NCI-H2171 treated with DMSO at 0.1 percent for 48 hours (cell line): ENCODE results near the gene C4BPA.
A peak's percentile ranks its signal among the peaks of the same experiment; 100 is the strongest.

ENCODE experiments used
- DNase-seq: peaks from one replicate; lab custom pipeline; 2025; lab: John Stamatoyannopoulos, UW

Gene C4BPA

GRCh38 chr1:207103892-207104373 is at the start of gene C4BPA:
TSS of gene C4BPA (plus strand) at chr1:207104233. CDS start at chr1:207113026, 8,793 bp downstream.
- no peak for DNase-seq

GRCh38 chr1:207054491-207054890 is 49.5 kb upstream of the C4BPA start:
- no peak for DNase-seq

DNA sequence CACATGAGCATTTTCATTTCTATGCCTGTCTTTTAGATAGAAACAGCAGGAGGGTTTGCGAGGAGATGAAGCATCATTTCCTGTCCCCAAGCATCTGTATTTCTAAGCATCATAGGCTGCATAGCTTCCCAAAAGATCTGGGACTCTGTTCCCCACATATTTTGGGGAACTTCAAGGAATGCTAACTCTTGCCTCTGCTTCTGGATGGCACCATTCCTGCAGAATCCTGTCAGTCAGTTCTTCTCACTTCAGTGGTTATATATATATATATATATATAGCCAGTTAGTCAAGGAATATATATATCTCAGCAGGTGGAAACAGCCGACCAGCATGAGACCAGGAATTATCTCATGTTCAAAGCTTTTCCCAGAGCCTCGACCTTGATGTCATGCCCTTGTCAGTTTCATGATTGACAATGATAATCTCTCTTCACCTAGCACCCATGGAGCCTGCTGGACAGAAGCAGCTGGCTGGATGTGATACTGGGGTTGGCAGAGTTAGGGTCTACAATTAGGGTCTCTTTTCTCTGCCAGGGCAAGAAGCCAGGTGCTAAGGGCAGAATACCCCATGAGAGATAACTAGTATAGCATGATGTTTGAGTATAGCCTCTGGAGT is 48.5 kb upstream of the C4BPA start:
- DNase-seq: no peak

- no peak for DNase-seq
Measured at GRCh38 chr1:207056673-207057072, 47.4 kb upstream of the C4BPA start.

- DNase-seq: no peak
Measured at GRCh38 chr1:207058252-207058651, 45.8 kb upstream of the C4BPA start.

- DNase-seq: peak; percentile 96
Measured at GRCh38 chr1:207058878-207059867, 44.9 kb upstream of the C4BPA start.

GRCh38 chr1:207059881-207060280 is 44.2 kb upstream of the C4BPA start:
- DNase-seq: no peak

GRCh38 chr1:207060596-207060995 is 43.4 kb upstream of the C4BPA start:
- DNase-seq: no peak

DNA sequence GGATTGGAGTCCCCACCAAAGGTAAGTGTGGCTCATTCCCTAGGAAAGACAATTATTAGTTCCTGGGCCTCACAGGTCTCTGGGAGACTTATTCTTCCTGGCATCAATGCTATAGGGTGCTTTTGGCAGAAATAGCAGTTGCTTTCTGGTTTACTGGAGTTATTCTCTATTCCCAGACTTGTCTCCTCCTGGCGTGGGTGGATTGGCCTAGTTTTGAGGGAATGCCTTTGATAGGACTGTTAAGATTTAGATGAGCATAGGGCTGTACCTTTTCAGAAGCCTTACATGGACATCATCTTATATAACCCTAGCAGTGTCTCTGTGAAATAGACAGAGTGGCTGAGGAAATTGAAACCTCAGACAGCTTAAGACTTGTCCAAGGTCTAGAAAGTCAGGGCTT is 42.0 kb upstream of the C4BPA start:
- DNase-seq: no peak

- DNase-seq: no peak
Measured at GRCh38 chr1:207063014-207063413, 41.0 kb upstream of the C4BPA start.

- DNase-seq: no peak
Measured at GRCh38 chr1:207064561-207064960, 39.5 kb upstream of the C4BPA start.

- no peak for DNase-seq
Measured at GRCh38 chr1:207067185-207067584, 36.8 kb upstream of the C4BPA start.

DNA sequence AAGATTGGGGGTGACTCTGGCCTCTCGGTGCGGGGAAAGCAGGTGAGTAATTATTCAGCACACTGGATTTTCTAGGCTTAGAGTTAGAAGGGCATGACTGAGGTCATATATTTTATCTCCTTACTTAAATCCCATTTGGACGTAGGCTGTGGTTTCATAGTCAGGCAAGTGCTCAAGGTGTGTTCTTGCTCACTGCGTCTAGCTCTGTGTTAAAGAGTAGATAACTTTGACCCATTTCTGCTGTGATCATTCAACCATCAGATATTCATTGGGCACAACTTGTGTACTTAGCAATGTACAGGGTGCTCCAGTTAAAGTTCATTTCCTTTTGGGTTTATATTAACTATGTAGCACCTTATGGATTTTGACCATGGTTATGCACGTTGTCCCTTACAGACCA is 36.4 kb upstream of the C4BPA start:
- no peak for DNase-seq

DNA sequence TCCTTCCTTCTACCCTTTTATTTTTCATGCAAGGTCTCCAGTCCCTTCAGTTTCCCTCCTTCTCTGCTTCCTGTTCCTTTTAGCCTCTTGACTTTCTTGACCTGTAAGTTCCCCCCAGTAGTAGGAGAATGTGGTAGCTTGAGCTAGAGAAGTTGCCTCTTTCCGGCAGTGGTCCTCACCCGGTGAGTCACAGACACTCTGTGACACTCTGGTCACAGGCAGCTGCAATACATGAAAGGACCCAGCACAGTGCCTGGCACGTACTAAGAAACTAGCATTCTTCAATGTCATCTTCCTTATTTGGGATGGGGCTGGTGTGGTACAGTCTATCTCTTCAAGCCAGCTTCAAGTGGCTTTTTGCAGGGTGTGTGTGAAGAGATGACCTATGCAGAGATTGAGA is 35.0 kb upstream of the C4BPA start:
- DNase-seq: no peak

GRCh38 chr1:207069858-207070506 is 34.1 kb upstream of the C4BPA start:
- no peak for DNase-seq

GRCh38 chr1:207070811-207071210 is 33.2 kb upstream of the C4BPA start:
- no peak for DNase-seq

DNA sequence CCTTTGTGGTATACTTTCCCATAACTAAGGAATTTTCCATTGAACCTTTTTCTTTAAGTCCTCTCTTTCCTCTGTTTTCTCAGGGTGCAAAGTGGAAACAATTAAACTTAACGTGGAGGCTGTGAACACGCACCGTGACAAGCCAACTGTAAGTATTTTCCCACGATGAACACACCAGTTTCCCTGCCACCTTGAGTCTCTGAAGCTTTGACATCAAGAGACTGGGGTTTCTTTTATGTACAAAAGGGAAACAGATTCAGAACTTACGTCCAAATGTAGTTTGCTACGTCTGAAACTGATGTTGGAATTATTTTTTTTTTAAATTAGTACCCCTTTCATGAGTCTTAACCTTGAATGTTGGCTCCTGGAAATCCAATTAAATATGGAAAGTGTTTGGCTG is 32.6 kb upstream of the C4BPA start:
- no peak for DNase-seq

- DNase-seq: no peak
Measured at GRCh38 chr1:207072233-207072632, 31.8 kb upstream of the C4BPA start.

- no peak for DNase-seq
Measured at GRCh38 chr1:207073906-207074820, 29.9 kb upstream of the C4BPA start.

GRCh38 chr1:207076181-207076955 is 27.7 kb upstream of the C4BPA start:
- no peak for DNase-seq

DNA sequence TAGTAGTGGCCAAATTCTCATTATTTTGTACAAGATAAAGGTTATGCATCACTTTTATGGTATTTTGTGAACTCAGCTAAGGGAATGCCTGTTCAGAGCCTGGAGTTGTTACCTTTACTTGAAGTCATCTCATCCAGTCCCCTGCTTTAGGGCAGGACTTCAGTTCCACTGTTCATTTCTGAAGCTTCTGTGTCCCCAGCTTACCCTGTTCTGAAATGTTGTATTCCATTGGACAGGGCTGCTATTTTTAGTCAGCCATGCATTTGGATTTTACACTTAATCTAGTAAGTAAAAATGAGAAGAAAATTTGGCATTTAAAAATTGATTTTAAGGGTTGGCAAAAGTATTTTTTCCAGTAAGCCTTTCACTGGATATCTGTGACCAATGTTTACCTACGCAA is 27.0 kb upstream of the C4BPA start:
- no peak for DNase-seq
